ENCODE measurements around the gene ILKAP.

DNA sequence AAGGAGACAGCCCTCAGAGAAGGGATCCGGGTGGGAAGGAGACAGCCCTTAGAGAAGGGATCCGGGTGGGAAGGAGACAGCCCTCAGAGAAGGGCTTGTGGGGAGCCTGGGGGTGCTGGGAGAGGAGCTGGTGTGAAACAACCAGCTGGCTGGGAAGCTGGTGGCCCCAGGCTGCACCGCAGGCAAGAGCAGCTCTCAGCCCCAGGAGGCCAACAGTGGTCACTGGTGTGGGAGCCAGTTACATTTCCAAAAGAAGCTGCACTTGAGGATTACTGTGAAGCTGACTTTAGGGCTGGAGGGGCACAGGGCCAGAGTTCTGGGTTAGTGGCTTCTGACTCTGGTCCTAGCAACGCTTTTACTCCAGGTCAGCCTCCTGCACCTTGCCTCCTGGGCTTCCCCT is 33.1 kb upstream of the ILKAP start:
- no peak for TF ChIP-seq POLR2A (IDR thresholded peaks at IDR 0.05)
- TF ChIP-seq, protein P1, sequence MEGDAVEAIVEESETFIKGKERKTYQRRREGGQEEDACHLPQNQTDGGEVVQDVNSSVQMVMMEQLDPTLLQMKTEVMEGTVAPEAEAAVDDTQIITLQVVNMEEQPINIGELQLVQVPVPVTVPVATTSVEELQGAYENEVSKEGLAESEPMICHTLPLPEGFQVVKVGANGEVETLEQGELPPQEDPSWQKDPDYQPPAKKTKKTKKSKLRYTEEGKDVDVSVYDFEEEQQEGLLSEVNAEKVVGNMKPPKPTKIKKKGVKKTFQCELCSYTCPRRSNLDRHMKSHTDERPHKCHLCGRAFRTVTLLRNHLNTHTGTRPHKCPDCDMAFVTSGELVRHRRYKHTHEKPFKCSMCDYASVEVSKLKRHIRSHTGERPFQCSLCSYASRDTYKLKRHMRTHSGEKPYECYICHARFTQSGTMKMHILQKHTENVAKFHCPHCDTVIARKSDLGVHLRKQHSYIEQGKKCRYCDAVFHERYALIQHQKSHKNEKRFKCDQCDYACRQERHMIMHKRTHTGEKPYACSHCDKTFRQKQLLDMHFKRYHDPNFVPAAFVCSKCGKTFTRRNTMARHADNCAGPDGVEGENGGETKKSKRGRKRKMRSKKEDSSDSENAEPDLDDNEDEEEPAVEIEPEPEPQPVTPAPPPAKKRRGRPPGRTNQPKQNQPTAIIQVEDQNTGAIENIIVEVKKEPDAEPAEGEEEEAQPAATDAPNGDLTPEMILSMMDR (IDR thresholded peaks at IDR 0.05), result no peak
- no peak for TF ChIP-seq POLR2AphosphoS5 (IDR thresholded peaks at IDR 0.05)
